ENCODE measurements around the gene ZFAND2A.
"Not testable (repeated sequence)": the region's sequence is repeated elsewhere in the genome, so short reads cannot be mapped to it uniquely, and the experiment has no call there.

ZFAND2A gene

DNA sequence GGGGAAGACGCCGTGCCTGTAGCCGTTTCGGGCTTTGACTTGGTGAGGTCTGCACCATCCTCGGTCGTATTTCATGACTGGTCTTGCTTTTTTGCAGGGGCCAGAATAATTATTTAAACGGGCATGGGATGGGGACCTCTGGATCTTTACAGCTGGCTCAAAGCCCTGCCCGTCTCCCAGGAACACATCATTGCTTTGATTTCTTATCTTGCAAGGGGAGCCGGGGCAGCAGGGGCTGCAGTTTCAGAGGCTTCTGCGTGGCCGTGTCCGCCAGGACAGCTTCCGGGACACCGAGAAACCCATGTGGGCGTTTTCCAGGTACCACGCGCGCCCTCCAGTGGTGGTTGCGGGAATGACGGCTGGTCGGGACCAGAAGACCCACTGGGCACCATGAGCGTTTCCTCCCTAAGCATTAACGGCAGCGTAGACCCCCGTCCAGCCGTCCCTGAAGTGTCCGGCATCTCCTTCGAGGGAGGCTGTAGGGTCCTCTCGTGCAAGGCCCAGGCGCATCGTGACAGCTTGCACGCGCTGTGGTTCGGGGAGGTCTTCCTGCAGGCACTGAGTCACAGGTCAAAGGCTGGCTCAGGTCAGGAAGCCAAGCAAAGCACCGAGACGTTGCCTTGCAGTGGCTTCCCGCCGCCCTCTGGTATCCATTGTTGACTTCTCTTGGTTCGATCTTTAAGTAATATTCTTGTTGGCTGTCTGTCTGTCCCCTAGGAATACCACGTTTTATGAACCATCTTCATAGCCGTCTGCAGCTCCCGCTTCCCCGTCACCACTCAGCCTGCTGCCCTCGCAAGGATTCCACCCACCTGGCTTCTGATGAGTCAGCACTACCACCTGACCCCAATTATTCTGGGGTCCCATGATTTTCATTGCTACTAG is 16.2 kb upstream of the ZFAND2A start:
- peak; percentile 88 for TF ChIP-seq CTCF (IDR thresholded peaks at IDR 0.05; ENCODE audit: low read depth, low read length)
- Histone ChIP-seq H3K4me1 (no peaks in the 10 kb centered on the region), H3K36me3 (no peaks in the 10 kb centered on the region), H3K4me3 (ENCODE audit: low read depth, low read length) (peak overlapping the region; percentile 53), H3K27me3 (no peaks in the 10 kb centered on the region), H3K9me3 (no peaks in the 10 kb centered on the region; the same call in 1 of the 2 replicates)
- peak; percentile 89 for DNase-seq

DNA sequence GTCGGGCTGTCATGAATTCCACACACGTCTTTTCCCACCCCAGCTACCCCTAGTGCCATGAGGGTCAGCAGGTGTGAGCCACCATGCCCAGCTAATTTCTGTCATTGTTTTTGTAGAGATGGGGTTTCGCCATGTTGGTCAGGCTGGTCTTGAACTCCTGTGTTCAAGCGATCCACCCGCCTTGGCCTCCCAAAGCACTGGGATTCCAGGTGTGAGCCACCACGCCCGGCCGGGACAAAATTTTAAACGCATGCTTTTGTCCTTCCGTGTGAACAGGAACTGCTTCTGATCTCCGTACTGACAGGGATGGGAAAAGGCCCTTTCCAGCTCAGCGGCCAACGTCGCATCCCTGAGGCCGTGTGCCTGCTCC is 15.6 kb upstream of the ZFAND2A start:
- Histone ChIP-seq H3K9me3 (peaks cover 5% of the 10 kb centered on the region; the same call in 1 of the 2 replicates), H3K27me3 (no peaks in the 10 kb centered on the region), H3K36me3 (no peaks in the 10 kb centered on the region), H3K4me1 (no peaks in the 10 kb centered on the region), H3K4me3 (ENCODE audit: low read depth, low read length) (peak overlapping the region; percentile 53)
- TF ChIP-seq CTCF (IDR thresholded peaks at IDR 0.05; ENCODE audit: low read depth, low read length): no peak
- DNase-seq: no peak

DNA sequence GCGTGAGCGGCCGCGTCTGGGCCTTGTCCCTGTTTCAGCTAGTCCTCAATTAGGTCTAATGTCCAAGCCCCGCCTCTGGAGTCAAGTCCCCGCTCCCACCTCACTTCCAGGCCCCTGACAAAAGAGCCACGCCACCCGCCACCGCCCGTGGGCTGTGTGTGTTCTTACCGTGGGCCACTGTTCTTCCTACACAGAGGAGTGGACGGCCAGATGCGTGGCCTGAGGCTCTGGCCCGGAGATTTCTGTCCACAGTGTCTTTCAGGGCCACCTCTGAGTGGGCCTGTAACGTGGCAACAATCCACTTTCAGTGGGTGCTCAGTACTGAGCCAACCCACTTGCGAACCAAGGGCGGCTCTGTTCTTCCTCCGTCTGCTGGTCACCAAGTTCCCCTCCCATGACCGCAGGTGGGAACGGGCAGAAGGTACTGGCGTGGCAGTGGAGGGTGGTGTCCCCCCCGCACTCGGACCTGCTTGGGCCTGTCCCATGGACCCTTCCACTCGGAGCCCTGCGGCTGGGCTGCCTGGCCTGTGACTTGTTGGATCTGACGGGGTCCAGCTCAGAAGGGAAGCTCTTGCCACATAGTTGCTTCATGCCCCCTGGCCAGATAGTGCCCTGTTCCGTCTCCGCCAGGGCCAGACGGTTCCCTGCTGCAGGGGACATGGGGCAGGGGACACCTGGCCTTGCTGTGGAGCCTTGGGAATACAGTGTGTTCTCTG is 15.0 kb upstream of the ZFAND2A start:
- Histone ChIP-seq H3K36me3 (no peaks in the 10 kb centered on the region), H3K4me1 (no peaks in the 10 kb centered on the region), H3K27me3 (no peaks in the 10 kb centered on the region), H3K9me3 (peaks cover 5% of the 10 kb centered on the region; the same call in 1 of the 2 replicates), H3K4me3 (ENCODE audit: low read depth, low read length) (no peak overlapping the region)
- TF ChIP-seq CTCF (IDR thresholded peaks at IDR 0.05; ENCODE audit: low read depth, low read length): no peak
- DNase-seq: no peak

- Histone ChIP-seq H3K9me3 (peaks cover 5% of the 10 kb centered on the region; the same call in 1 of the 2 replicates), H3K4me3 (ENCODE audit: low read depth, low read length) (no peak overlapping the region), H3K36me3 (no peaks in the 10 kb centered on the region), H3K27me3 (no peaks in the 10 kb centered on the region), H3K4me1 (no peaks in the 10 kb centered on the region)
- no peak for TF ChIP-seq CTCF (IDR thresholded peaks at IDR 0.05; ENCODE audit: low read depth, low read length)
- DNase-seq: no peak
Measured at GRCh38 chr7:1174002-1174401, 14.0 kb upstream of the ZFAND2A start.

DNA sequence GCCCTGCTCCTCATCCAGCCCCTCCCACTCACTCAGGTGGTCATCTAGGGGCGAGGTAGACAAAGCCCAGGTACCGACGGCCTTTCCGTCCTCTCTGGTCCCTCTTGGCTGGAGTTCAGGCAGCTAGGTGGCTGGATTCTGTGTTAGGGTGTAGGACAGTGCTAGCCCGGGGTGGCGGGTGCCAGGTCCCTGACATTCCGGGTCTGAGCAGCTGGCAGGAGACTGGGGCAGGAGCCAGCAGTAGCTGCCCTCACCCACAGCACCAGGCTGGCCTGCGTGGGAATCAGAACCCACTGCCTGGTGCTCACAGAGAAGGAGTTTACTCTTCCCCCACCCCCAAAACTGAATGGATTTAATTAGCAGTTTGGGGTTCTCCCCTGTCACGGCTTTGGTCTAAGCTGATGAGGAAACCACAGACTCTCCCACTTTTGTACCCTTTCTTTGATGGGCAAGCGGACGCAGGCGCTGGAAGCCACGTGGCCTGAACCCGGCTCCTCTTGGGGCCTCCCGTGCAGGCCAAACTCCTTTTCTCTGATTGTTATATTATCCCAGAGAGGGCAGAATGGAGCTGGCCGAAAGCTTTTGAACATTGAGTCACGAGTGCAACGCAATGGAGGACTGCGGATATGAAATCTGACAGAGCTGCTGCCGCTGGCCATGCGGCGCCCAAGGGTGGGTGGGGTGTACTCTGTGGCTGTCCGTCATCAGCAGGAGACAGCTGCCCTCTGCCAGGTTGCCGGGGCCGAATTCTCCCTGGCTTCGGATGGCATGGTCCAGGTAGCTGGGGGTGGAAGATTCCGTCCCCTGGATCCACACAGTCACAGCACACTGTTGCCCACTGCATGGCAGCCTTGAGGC is 12.9 kb upstream of the ZFAND2A start:
- Histone ChIP-seq H3K9me3 (peaks cover 5% of the 10 kb centered on the region; the same call in 1 of the 2 replicates), H3K27me3 (no peaks in the 10 kb centered on the region), H3K4me3 (ENCODE audit: low read depth, low read length) (no peak overlapping the region), H3K36me3 (no peaks in the 10 kb centered on the region), H3K4me1 (no peaks in the 10 kb centered on the region)
- no peak for TF ChIP-seq CTCF (IDR thresholded peaks at IDR 0.05; ENCODE audit: low read depth, low read length)
- no peak for DNase-seq

GRCh38 chr7:1171516-1171915 is 11.5 kb upstream of the ZFAND2A start:
- not testable (repeated sequence) for DNase-seq; H3K36me3 ChIP-seq; H3K4me3 ChIP-seq (ENCODE audit: low read depth, low read length); H3K4me1 ChIP-seq; H3K9me3 ChIP-seq; H3K27me3 ChIP-seq
